GM12891 (cell line): ENCODE measurements around the gene CPEB2.

Source experiments
- POLR2A ChIP-seq: IDR thresholded peaks from 2 replicates; pipeline ENCODE4 v1.6.1; 2011; ENCODE audit warnings: low read depth, low read length, control low read depth
- POLR2AphosphoS5 ChIP-seq: IDR thresholded peaks from 2 replicates; pipeline ENCODE4 v1.6.1; 2011; ENCODE audit warnings: low read depth, low read length, control low read depth
- SPI1 ChIP-seq: IDR thresholded peaks from 2 replicates; pipeline ENCODE4 v1.6.1; 2011; ENCODE audit warnings: low read depth, low read length, control low read depth
- TAF1 ChIP-seq: IDR thresholded peaks from 2 replicates; pipeline ENCODE4 v1.6.1; 2011; ENCODE audit warnings: low read depth, low read length, control low read depth

DNA sequence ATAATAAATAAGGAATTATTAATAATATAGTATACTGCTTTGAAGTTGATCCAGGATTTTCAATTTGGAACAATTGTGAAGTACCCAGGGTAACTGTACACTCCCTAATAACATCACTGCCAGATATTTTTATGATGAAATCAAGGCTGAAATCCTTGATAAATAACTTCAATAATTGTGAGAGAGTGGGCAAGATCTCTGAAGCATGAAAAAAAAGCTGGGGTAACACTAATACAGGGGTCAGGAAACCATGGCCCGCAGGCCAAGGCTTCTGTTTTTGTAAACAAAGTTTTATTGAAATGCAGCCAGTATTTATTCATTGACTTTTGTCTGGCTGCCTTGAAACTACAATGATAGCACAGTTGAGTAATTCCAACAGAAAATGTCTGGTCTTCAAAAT, 41.6 kb downstream of the CPEB2 start:
- TF ChIP-seq POLR2A (no peak), POLR2AphosphoS5 (no peak), TAF1 (no peak), SPI1 (no peak)
